ENCODE data around the gene TMPRSS6. TPM values are rescaled to one million over a fixed set of nuclear protein-coding genes. Genes with fewer than 3 reads are reported as not detected.

The TMPRSS6 gene
- total and polyA plus RNA-seq, 2 of the 13 experiments (the other 11 are each of a cell fraction or from before 2014, with no cell fraction given) = 4.2 to 4.8 TPM

DNA sequence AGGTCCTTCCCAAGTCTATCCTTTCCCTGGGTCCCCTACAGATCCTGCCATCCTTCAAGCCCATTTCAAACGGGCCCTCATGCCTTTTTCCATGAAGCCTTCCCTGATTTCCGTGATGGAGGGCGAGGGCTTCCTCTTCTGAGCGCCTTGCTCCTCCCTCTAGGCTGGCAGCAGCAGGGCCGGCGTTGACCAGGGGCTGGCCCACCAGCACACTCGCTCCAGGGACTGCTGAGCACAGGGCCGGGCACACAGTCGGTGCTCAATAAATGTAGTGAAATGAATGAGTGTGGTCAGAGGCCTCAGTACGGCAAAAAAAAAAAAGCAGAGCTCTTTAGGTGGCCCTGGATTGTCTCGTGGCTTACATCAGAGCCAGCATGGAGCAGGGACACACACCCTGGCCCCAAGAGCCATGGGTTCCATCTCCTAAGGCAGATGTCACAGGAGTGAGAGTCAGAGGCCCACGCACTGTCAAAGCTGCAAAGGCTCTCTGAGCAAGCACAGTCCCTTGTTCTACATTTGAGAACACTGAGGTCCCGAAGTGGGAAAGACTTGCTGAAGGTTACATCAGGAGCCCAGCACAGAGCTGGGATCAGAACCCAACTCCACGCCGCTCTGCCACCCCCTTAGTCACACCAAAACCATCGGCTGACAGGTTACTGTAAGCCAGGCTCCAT is 37.1 kb upstream of the TMPRSS6 start (continued):
- TF ChIP-seq, protein P1, sequence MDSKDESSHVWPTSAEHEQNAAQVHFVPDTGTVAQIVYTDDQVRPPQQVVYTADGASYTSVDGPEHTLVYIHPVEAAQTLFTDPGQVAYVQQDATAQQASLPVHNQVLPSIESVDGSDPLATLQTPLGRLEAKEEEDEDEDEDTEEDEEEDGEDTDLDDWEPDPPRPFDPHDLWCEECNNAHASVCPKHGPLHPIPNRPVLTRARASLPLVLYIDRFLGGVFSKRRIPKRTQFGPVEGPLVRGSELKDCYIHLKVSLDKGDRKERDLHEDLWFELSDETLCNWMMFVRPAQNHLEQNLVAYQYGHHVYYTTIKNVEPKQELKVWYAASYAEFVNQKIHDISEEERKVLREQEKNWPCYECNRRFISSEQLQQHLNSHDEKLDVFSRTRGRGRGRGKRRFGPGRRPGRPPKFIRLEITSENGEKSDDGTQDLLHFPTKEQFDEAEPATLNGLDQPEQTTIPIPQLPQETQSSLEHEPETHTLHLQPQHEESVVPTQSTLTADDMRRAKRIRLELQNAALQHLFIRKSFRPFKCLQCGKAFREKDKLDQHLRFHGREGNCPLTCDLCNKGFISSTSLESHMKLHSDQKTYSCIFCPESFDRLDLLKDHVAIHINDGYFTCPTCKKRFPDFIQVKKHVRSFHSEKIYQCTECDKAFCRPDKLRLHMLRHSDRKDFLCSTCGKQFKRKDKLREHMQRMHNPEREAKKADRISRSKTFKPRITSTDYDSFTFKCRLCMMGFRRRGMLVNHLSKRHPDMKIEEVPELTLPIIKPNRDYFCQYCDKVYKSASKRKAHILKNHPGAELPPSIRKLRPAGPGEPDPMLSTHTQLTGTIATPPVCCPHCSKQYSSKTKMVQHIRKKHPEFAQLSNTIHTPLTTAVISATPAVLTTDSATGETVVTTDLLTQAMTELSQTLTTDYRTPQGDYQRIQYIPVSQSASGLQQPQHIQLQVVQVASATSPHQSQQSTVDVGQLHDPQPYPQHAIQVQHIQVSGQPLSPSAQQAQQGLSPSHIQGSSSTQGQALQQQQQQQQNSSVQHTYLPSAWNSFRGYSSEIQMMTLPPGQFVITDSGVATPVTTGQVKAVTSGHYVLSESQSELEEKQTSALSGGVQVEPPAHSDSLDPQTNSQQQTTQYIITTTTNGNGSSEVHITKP (CRISPR knock-in tag; IDR thresholded peaks at IDR 0.05; ENCODE audit: low read depth) = no peak

GRCh38 chr22:37146051-37146385 is 36.5 kb upstream of the TMPRSS6 start:
- no peak overlapping the region for H3K9ac ChIP-seq (ENCODE audit: insufficient read depth, low read depth, low read length)
- intact Hi-C loops (cut with micrococcal nuclease; ENCODE audit: unreplicated experiment) (loop anchor here (5.0 kb wide), 1 partner anchor 69 kb away; no protein-coding TSS in a partner anchor), in situ Hi-C loops (cut with HindIII; ENCODE audit: extremely low pct_ligation_motif_present, low pct_unique_long_range_greater_than_20kb) (no loop called here)
- H2AFZ ChIP-seq (ENCODE audit: low read length) = no peak overlapping the region
- no peaks in the 10 kb centered on the region for H4K20me1 ChIP-seq (ENCODE audit: insufficient read depth, low read length)
- H3K27ac ChIP-seq (ENCODE audit: extremely low read length, insufficient read depth, low read length) = no peak overlapping the region
- CTCF ChIA-PET (ENCODE audit: low intra/inter-chr PET ratio, low total read pairs) = no interaction called here
- 28% methylated on average over 6 of the region's 6 CpGs for WGBS (ENCODE audit: low lambda C conversion rate)
- H3K27me3 ChIP-seq (ENCODE audit: control insufficient read depth in 1 of 2, insufficient read depth in 2 of 2, low read length in 2 of 2) = peaks cover 5 to 38% of the 10 kb centered on the region in 2 experiments
- no peaks in the 10 kb centered on the region for H3K36me3 ChIP-seq (replicated peaks in 1 of 2; ENCODE audit: control insufficient read depth in 1 of 2, insufficient read depth in 2 of 2, low read length in 2 of 2)
- BruUV-seq (replicated peaks) = no TSS peak
- H3K9me3 ChIP-seq (ENCODE audit: low read length) = no peaks in the 10 kb centered on the region
- H3K79me2 ChIP-seq (ENCODE audit: insufficient read depth, low read length) = no peaks in the 10 kb centered on the region
- POLR2A ChIA-PET = no interaction called here
- H3K4me1 ChIP-seq (ENCODE audit: insufficient read depth, low read length) = 0 out of 2 replicates have a peak, but pooled peaks cover 15% of the 10 kb centered on the region
- DNase-seq (ENCODE audit: low spot score) (no peak), FAIRE-seq (no peak), ATAC-seq (peak; percentile 27; the same call in 2 of the 3 replicates)
- no peak overlapping the region for H3K4me3 ChIP-seq (replicated peaks in 1 of 3; ENCODE audit: insufficient read depth in 1 of 3, low read depth in 2 of 3, low read length in 3 of 3)
- no peak overlapping the region for H3K4me2 ChIP-seq (ENCODE audit: low read depth, low read length)
- TF ChIP-seq ZNF609 (CRISPR knock-in tag; IDR thresholded peaks at IDR 0.05; ENCODE audit: borderline replicate concordance) = no peak
- no peak for TF ChIP-seq ZSCAN21 (CRISPR knock-in tag; IDR thresholded peaks at IDR 0.05; ENCODE audit: borderline replicate concordance)
- no peak for TF ChIP-seq ZNF18 (CRISPR knock-in tag; IDR thresholded peaks at IDR 0.05; ENCODE audit: insufficient replicate concordance)
- TF ChIP-seq ZNF143 (CRISPR knock-in tag; IDR thresholded peaks at IDR 0.05) = no peak
- TF ChIP-seq ZNF343 (CRISPR knock-in tag; IDR thresholded peaks at IDR 0.05) = no peak
- TF ChIP-seq ZNF557 (CRISPR knock-in tag; IDR thresholded peaks at IDR 0.05) = no peak
- no peak for TF ChIP-seq ATAD3A (CRISPR knock-in tag; IDR thresholded peaks at IDR 0.05)
- TF ChIP-seq, protein P2, sequence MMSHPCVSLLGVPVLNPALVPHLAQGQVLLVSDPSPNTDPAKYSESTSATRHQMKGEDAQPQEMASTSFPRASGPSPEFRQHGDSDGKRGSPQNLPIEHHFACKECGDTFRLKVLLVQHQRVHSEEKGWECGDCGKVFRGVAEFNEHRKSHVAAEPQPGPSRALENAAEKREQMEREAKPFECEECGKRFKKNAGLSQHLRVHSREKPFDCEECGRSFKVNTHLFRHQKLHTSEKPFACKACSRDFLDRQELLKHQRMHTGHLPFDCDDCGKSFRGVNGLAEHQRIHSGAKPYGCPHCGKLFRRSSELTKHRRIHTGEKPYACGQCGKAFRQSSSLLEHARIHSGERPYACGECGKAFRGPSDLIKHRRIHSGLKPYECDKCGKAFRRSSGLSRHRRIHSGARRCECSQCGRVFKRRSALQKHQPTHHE (CRISPR knock-in tag; IDR thresholded peaks at IDR 0.05; ENCODE audit: borderline replicate concordance) = no peak
